Measurements from ENCODE around the gene ATG5.

The ATG5 gene

DNA sequence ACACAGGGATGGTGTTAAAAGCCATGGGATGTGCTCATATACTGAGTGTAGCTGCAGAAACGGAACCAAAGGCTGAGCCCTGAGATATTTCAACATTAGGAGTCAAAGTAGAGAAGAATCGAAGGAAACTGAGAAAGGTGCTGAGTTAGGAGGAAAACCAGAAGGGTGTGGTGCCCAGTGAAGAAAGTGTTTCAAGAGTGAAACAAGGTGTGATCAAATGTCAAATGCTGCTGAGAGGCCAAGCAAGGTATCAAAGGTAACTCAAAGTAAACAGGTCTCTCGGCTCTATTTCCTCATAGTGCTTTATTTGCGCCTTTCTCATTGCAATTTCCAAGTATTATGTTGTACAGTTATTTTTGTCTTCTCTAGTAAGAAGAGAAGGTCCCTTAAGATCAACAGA, 145.4 kb downstream of the ATG5 start:
- DNase-seq (ENCODE audit: low read depth) = no peak

- no peak for DNase-seq (ENCODE audit: low read depth)
Measured at GRCh38 chr6:106178900-106179299, 146.7 kb downstream of the ATG5 start.

- DNase-seq (ENCODE audit: low read depth) = no peak
Measured at GRCh38 chr6:106177786-106178185, 147.8 kb downstream of the ATG5 start.

DNA sequence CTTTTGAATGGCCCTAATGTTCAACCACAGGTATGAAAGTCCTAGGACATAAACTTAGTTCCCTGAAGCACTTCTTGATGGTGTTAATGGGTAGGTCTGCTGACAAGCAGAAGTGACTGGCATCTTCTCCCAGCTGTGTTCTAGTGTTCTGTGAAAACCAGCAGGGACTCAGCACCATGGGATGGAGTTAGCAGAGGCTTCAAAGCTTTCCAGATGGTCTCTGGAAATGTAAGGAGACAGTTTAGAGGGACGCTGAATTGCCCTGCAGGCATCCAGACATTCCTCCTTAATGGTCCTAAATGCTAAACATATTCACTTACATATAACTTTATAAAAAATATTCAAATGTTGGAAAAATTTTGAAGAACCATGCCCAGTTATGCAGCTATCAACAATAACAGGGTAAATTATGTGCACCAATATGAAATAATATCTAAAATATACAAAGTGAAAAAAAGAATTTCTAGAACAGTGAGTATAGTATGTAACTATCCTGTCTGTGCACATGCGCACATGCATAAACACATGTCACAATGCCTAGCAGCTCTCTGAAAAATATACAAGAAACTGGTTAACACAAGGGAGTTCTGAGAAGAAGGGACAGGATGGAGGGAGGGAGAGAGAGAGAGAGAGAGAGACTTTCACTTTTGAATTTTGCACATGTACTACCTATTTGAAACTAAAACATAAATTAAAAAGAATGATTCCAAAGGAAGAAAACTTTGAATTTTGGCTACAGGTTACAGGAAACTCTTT, 152.3 kb downstream of the ATG5 start:
- no peak for DNase-seq (ENCODE audit: low read depth)

GRCh38 chr6:106170030-106170791, 155.3 kb downstream of the ATG5 start:
- no peak for DNase-seq (ENCODE audit: low read depth)

- no peak for DNase-seq (ENCODE audit: low read depth)
Measured at GRCh38 chr6:106169517-106169916, 156.0 kb downstream of the ATG5 start.

DNA sequence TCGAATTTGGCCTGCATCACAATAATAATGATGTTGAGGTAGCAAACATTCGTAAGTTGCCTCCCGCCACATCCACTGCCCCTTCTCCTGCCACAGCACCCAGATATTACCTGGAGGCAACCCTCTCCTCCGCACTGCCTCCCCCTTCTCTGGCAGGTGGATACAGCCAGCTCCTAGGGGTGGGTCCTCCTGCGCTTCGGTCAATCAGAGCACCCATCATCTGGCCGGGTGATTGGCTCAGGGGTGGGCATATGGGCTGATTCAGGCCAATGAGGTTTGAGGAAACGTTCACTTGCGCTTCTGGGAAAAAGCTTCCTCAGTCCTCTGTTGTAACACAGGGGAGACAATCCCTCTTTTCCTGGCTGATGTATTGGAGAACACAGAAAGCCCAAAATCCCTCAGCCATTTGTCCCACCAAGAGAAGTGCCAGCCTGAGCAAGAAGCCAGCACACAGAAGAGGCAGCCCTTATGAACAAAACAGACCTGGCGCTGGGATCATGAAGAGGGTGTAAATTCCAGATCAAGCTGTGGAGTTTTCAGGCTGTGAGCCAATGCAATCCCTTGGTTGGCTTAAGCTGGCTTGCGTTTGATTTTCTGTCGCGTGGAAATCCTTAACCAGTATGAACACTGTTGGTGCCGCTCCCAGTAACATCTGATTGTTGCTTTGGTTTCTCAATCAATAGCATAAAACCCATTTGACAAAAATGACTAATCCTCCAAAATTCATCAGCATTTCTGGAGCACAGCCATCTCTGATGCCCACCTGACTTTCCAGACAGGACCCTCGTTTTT, 157.3 kb downstream of the ATG5 start:
- no peak for DNase-seq (ENCODE audit: low read depth)

GRCh38 chr6:106167096-106167814, 158.3 kb downstream of the ATG5 start:
- no peak for DNase-seq (ENCODE audit: low read depth)

GRCh38 chr6:106165885-106166485, 159.6 kb downstream of the ATG5 start:
- DNase-seq (ENCODE audit: low read depth) = no peak

GRCh38 chr6:106163966-106164877, 161.3 kb downstream of the ATG5 start:
- no peak for DNase-seq (ENCODE audit: low read depth)

- no peak for DNase-seq (ENCODE audit: low read depth)
Measured at GRCh38 chr6:106163446-106163965, 162.1 kb downstream of the ATG5 start.

DNA sequence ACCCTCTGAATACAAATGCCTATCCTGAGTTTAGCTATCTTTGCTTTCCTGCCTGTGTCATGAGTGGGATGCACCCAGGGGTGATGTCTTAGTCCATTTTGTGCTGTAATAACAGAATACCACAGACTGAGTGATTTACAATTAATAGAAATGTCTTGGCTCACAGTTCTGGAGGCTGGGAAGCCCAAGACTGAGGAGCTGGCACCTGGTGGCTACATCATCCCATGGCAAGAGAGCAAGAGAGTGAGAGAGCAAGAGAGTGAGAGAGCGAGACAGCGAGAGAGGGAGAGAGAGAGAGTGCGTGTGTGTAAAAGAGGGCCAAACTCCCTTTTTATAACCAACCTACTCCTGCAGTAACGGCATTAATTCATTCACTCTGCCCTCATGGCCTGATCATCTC, 162.6 kb downstream of the ATG5 start:
- DNase-seq (ENCODE audit: low read depth) = no peak

DNA sequence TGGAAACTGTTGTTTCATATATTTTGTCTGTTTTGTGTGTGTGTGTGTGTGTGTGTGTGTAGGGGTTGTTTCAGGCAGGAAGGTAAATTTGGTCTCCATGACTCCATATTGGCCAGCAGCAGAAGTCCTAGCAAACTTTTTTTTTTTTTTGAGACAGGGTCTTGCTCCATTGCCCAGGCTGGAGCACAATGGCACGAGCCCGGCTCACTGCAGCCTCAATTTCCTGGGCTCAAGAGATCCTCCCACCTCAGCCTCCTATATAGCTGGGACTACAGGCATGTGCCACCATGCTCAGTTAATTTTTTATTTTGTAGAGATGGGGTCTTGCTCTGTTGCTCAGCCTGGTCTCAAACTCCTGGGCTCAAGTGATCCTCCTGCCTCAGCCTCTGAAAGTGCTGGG, 163.7 kb downstream of the ATG5 start:
- DNase-seq (ENCODE audit: low read depth) = no peak

- DNase-seq (ENCODE audit: low read depth) = no peak
Measured at GRCh38 chr6:106161311-106161874, 164.2 kb downstream of the ATG5 start.

DNA sequence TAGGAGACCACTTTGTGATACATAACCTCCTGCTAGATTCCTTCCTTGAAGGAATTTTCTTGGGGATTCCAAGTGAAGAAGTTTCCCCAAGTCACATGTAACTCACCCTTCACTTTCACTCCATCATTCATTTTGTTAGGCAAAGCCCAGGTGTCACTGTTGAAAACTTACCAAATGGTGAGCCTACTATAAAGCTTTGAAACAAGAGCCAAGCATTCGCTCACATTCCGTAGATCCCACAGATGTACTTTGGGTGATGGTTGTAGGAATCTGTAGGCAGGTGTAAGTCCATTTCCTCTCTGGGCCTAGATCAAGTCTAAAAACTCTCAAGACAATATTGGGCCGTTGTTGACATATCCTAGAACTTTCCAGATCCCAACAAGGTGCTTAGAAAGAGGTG, 165.4 kb downstream of the ATG5 start:
- no peak for DNase-seq (ENCODE audit: low read depth)

- DNase-seq (ENCODE audit: low read depth) = peak; percentile 78
Measured at GRCh38 chr6:106159531-106159940, 166.0 kb downstream of the ATG5 start.

DNA sequence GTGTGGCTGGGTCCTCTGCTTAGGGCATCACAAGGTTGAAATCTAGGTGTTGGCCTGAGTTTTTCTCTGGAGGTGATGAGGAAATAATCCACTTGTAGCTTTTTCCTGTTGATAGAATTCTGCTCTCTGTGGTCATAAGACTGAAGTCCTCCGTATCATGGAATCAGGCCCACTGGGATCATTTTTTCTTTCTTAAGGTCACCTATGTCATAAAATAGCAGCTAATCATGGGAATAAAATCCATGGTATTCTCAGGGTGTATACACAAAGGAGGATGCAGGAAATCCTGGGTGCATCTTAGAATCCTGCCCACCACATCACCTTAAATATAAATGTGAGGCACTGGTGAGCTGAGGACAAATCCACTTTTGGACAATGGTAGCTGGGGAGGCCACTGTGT, 166.7 kb downstream of the ATG5 start:
- no peak for DNase-seq (ENCODE audit: low read depth)

DNA sequence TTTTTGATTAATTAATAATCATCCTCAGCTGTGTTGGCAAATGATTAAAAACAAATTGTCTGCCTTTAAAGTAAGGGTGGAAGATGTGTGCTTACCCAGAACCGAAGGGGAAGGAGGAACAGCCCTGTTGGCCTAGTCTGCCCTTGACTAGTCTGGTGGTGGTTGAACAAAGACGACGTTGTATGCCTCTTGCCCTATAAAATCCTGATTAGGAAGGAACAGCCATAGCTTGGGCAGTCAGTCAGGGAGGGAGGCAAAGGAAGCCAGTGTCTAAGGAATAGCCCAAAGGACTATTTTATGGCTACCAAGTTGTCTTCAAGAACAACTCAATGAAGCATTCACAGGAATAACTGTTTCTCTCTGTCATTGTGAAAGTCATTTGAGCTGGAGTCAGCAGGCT, 168.7 kb downstream of the ATG5 start:
- no peak for DNase-seq (ENCODE audit: low read depth)

DNA sequence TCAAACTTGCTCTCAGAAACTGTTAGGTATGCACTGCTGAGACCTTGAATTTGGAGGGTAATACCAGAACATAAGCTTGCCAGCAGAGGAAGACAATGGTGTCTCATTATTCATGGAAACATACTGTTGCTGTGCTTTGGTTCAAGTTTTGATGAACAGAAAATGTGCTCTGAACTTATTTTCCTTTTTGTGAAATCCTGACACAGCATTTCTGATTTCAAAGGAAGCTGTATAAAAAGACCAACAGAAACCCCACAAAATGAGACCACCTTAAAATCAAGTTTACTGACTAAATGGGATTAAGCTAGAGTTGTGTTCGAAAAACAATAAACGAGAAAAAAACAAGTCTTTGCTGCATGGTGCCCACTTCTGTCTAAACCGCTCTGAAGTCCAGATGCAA, 169.1 kb downstream of the ATG5 start:
- no peak for DNase-seq (ENCODE audit: low read depth)

- no peak for DNase-seq (ENCODE audit: low read depth)
Measured at GRCh38 chr6:106155219-106155830, 170.2 kb downstream of the ATG5 start.
